Measurements from ENCODE around the gene SPAG17.

GRCh38 chr1:118159569-118159968 is 25.5 kb downstream of the SPAG17 start:
- TF ChIP-seq CTCF (IDR thresholded peaks at IDR 0.05; ENCODE audit: insufficient read depth, low read length, poor library complexity, severe bottlenecking): no peak
- no peak for TF ChIP-seq EZH2phosphoT487 (conservative IDR thresholded peaks at IDR 0.05; ENCODE audit: low read length)
